ENCODE results near the gene NELFCD.
A peak's percentile ranks its signal among the peaks of the same experiment; 100 is the strongest.

NELFCD gene

GRCh38 chr20:58988565-58988882 lies 7.5 kb downstream of the NELFCD start:
- Histone ChIP-seq H3K4me3 (ENCODE audit: low read length) (no peak overlapping the region), H3K4me1 (ENCODE audit: low read length) (peaks cover 17% of the 10 kb centered on the region), H3K4me2 (ENCODE audit: low read length) (no peak overlapping the region), H3K9ac (ENCODE audit: low read length) (no peak overlapping the region), H3K27ac (ENCODE audit: low read length) (no peak overlapping the region), H3K27me3 (ENCODE audit: low read depth, low read length) (no peaks in the 10 kb centered on the region), H3K9me3 (ENCODE audit: insufficient read depth, low read length) (no peaks in the 10 kb centered on the region), H2AFZ (ENCODE audit: low read depth, low read length) (no peak overlapping the region), H3K79me2 (ENCODE audit: low read length) (peaks cover 53% of the 10 kb centered on the region), H4K20me1 (ENCODE audit: insufficient read depth, low read length) (peaks cover 55% of the 10 kb centered on the region), H3K36me3 (replicated peaks; ENCODE audit: low read depth, low read length) (peaks cover 79% of the 10 kb centered on the region)
- no peak for TF ChIP-seq EZH2phosphoT487 (IDR thresholded peaks at IDR 0.05; ENCODE audit: low read depth)
- TF ChIP-seq CTCF (IDR thresholded peaks at IDR 0.05; ENCODE audit: low read depth, low read length): no peak

- H3K36me3 ChIP-seq (replicated peaks; ENCODE audit: low read depth, low read length): peaks cover 85% of the 10 kb centered on the region
- peaks cover 54% of the 10 kb centered on the region for H4K20me1 ChIP-seq (ENCODE audit: insufficient read depth, low read length)
- no peak overlapping the region for H3K27ac ChIP-seq (ENCODE audit: low read length)
- no peaks in the 10 kb centered on the region for H3K9me3 ChIP-seq (ENCODE audit: insufficient read depth, low read length)
- no peak overlapping the region for H3K4me2 ChIP-seq (ENCODE audit: low read length)
- H3K79me2 ChIP-seq (ENCODE audit: low read length): peaks cover 51% of the 10 kb centered on the region
- H3K9ac ChIP-seq (ENCODE audit: low read length): no peak overlapping the region
- no peak for TF ChIP-seq EZH2phosphoT487 (IDR thresholded peaks at IDR 0.05; ENCODE audit: low read depth)
- no peak overlapping the region for H3K4me3 ChIP-seq (ENCODE audit: low read length)
- no peaks in the 10 kb centered on the region for H3K27me3 ChIP-seq (ENCODE audit: low read depth, low read length)
- peaks cover 17% of the 10 kb centered on the region for H3K4me1 ChIP-seq (ENCODE audit: low read length)
- no peak overlapping the region for H2AFZ ChIP-seq (ENCODE audit: low read depth, low read length)
These were observed 8.1 kb downstream of the NELFCD start for GRCh38 chr20:58989196-58989595.

- Histone ChIP-seq H3K9ac (ENCODE audit: low read length) (no peak overlapping the region), H3K4me2 (ENCODE audit: low read length) (no peak overlapping the region), H3K9me3 (ENCODE audit: insufficient read depth, low read length) (no peaks in the 10 kb centered on the region), H3K36me3 (replicated peaks; ENCODE audit: low read depth, low read length) (peaks cover 90% of the 10 kb centered on the region), H2AFZ (ENCODE audit: low read depth, low read length) (no peak overlapping the region), H3K4me1 (ENCODE audit: low read length) (peaks cover 32% of the 10 kb centered on the region), H3K27ac (ENCODE audit: low read length) (no peak overlapping the region), H3K79me2 (ENCODE audit: low read length) (peaks cover 43% of the 10 kb centered on the region), H3K4me3 (ENCODE audit: low read length) (no peak overlapping the region), H3K27me3 (ENCODE audit: low read depth, low read length) (no peaks in the 10 kb centered on the region), H4K20me1 (ENCODE audit: insufficient read depth, low read length) (peaks cover 51% of the 10 kb centered on the region)
- TF ChIP-seq EZH2phosphoT487 (IDR thresholded peaks at IDR 0.05; ENCODE audit: low read depth): no peak
- TF ChIP-seq CTCF (IDR thresholded peaks at IDR 0.05; ENCODE audit: low read depth, low read length): no peak
These were observed 9.8 kb downstream of the NELFCD start for GRCh38 chr20:58990651-58991445.

- Histone ChIP-seq H3K27me3 (ENCODE audit: low read depth, low read length) (no peaks in the 10 kb centered on the region), H3K27ac (ENCODE audit: low read length) (peak overlapping the region; percentile 4; the same call in 1 of the 2 replicates), H2AFZ (ENCODE audit: low read depth, low read length) (no peak overlapping the region), H3K9me3 (ENCODE audit: insufficient read depth, low read length) (no peaks in the 10 kb centered on the region), H3K79me2 (ENCODE audit: low read length) (peaks cover 43% of the 10 kb centered on the region), H3K36me3 (replicated peaks; ENCODE audit: low read depth, low read length) (peaks cover 94% of the 10 kb centered on the region), H3K4me1 (ENCODE audit: low read length) (peaks cover 40% of the 10 kb centered on the region), H4K20me1 (ENCODE audit: insufficient read depth, low read length) (peaks cover 51% of the 10 kb centered on the region), H3K4me2 (ENCODE audit: low read length) (no peak overlapping the region), H3K9ac (ENCODE audit: low read length) (no peak overlapping the region), H3K4me3 (ENCODE audit: low read length) (no peak overlapping the region)
- no peak for TF ChIP-seq CTCF (IDR thresholded peaks at IDR 0.05; ENCODE audit: low read depth, low read length)
- TF ChIP-seq EZH2phosphoT487 (IDR thresholded peaks at IDR 0.05; ENCODE audit: low read depth): no peak
These were observed 10.7 kb downstream of the NELFCD start for GRCh38 chr20:58991715-58992114.

Data from OCI-LY3 (cell line).